GM12878 (cell line): ENCODE data around the gene CACNA2D3. TPM values are rescaled to one million over a fixed set of nuclear protein-coding genes. Genes with fewer than 3 reads are reported as not detected.

Source experiments
- ATAC-seq: fragments of 200-7000 bp; cut with Tn5 transposase; 3 replicates; pipeline ENCODE4 v1.9.1; 2020; ENCODE audit warnings: mild to moderate bottlenecking, moderate library complexity
- BruUV-seq: library from RNA; stranded (reverse); fragments of 400-500 nt; replicated peaks from 2 replicates; lab custom pipeline; 2021; lab: Mats Ljungman, UMichigan
- CTCF ChIA-PET: fragments of 300-600 bp; sonication (Branson Sonifier 250); formaldehyde crosslinking; extraction: SDS; loops from one replicate; lab custom pipeline; 2021; ENCODE audit warnings: inconsistent platforms; lab: Yijun Ruan, JAX
- POLR2A ChIA-PET: fragments of 350-600 bp; formaldehyde crosslinking; extraction: SDS; loops from one replicate; lab custom pipeline; 2021; ENCODE audit warnings: inconsistent platforms; lab: Charles Lee
- RAD21 ChIA-PET: fragments of 300-600 bp; sonication (Branson Sonifier 250); formaldehyde crosslinking; loops from one replicate; lab custom pipeline; 2023; ENCODE audit warnings: antibody characterized with exemption; ENCODE audit not compliant: unreplicated experiment; lab: Charles Lee
- SMC1A ChIA-PET: fragments of 300-600 bp; sonication (Branson Sonifier 250); formaldehyde crosslinking; loops from one replicate; lab custom pipeline; 2023; ENCODE audit not compliant: unreplicated experiment, uncharacterized antibody; lab: Charles Lee
- DNase-seq: peaks from one replicate; pipeline ENCODE4 v3.0.0-alpha.2; 2011; ENCODE audit warnings: low read depth, low spot score
- FAIRE-seq: peaks from 3 replicates; lab custom pipeline; 2011; peaks lifted over from hg19 to GRCh38; lab: Jason Lieb, UNC
- H2AFZ ChIP-seq: 2 replicates; pipeline ENCODE4 v1.6.0; 2011; ENCODE audit warnings: low read depth, low read length, control low read depth; ENCODE audit not compliant: control insufficient read depth
- H3K27ac ChIP-seq: 2 replicates; pipeline ENCODE4 v1.5.1; 2011; ENCODE audit warnings: control low read depth; ENCODE audit not compliant: control insufficient read depth, insufficient read depth
- H3K27me3 ChIP-seq, 2 experiments: replicated peaks in 1 of 2; 2 replicates each; pipeline versions ENCODE4 v1.6.0 to v1.6.1; 2011; ENCODE audit warnings: low read length in 1 of 2; ENCODE audit not compliant: control insufficient read depth in 2 of 2, insufficient read depth in 2 of 2
- H3K36me3 ChIP-seq, 2 experiments: 2 replicates each; pipeline ENCODE4 v1.5.1; 2011; ENCODE audit warnings: low read length in 1 of 2; ENCODE audit not compliant: control insufficient read depth in 2 of 2, insufficient read depth in 2 of 2
- H3K4me1 ChIP-seq: 2 replicates; pipeline ENCODE4 v1.6.1; 2011; ENCODE audit warnings: mild to moderate bottlenecking, low read length, moderate library complexity, mixed read lengths; ENCODE audit not compliant: control insufficient read depth, insufficient read depth
- H3K4me2 ChIP-seq: 2 replicates; pipeline ENCODE4 v1.6.0; 2011; ENCODE audit warnings: control low read depth; ENCODE audit not compliant: control insufficient read depth, insufficient read depth
- H3K4me3 ChIP-seq: fragments of 200-600 bp; sonication (generic); 2 replicates; pipeline ENCODE4 v1.5.1; 2016
- H3K79me2 ChIP-seq: 2 replicates; pipeline ENCODE4 v1.6.0; 2011; ENCODE audit warnings: low read length; ENCODE audit not compliant: control insufficient read depth, insufficient read depth
- H3K9ac ChIP-seq: 2 replicates; pipeline ENCODE4 v1.8.0; 2011; ENCODE audit warnings: low read length, control low read depth, mixed read lengths; ENCODE audit not compliant: control insufficient read depth, insufficient read depth
- H3K9me3 ChIP-seq: replicated peaks from 3 replicates; pipeline ENCODE4 v1.5.1; 2011; ENCODE audit warnings: mild to moderate bottlenecking, low read length; ENCODE audit not compliant: control insufficient read depth, insufficient read depth
- H4K20me1 ChIP-seq: 2 replicates; pipeline ENCODE4 v1.6.0; 2011; ENCODE audit not compliant: control insufficient read depth, insufficient read depth
- BACH1 ChIP-seq: fragments of 450-650 bp; IDR thresholded peaks from 2 replicates; pipeline ENCODE4 v1.6.1; 2017; ENCODE audit warnings: mild to moderate bottlenecking, borderline replicate concordance
- E2F4 ChIP-seq: IDR thresholded peaks from 2 replicates; pipeline ENCODE4 v1.6.1; 2012; ENCODE audit warnings: low read depth, low read length, improper control_type of control experiment
- NRF1 ChIP-seq: conservative IDR thresholded peaks from 2 replicates; pipeline ENCODE4 v1.6.1; 2011; ENCODE audit warnings: mild to moderate bottlenecking, low read depth, low read length, improper control_type of control experiment
- PAX5 ChIP-seq: IDR thresholded peaks from 2 replicates; pipeline ENCODE4 v1.6.1; 2011; ENCODE audit warnings: low read depth, low read length, borderline replicate concordance
- SIN3A ChIP-seq: IDR thresholded peaks from 2 replicates; pipeline ENCODE4 v1.6.1; 2012; ENCODE audit warnings: low read depth, low read length, improper control_type of control experiment
- STAT1 ChIP-seq: fragments of 450-650 bp; conservative IDR thresholded peaks from 2 replicates; pipeline ENCODE4 v1.6.1; 2014; ENCODE audit warnings: antibody characterized with exemption, mild to moderate bottlenecking
- WGBS: methylation state at CpG from one replicate; pipeline ENCODE4 v1.1.6; 2016; ENCODE audit warnings: low lambda C conversion rate; ENCODE audit not compliant: insufficient replicate concordance, insufficient coverage; ENCODE audit errors: missing lambda C conversion rate; 5-methylcytosine and 5-hydroxymethylcytosine counted together
- in situ Hi-C: fragments of 300-500 bp; cut with MboI; formaldehyde crosslinking; loops from 9 replicates; pipeline ENCODE4 v1.14.3; 2018; ENCODE audit warnings: mixed read lengths
- intact Hi-C: fragments of 100-400 bp; cut with micrococcal nuclease; formaldehyde crosslinking; loops from one replicate; pipeline ENCODE4 v1.14.2; 2022; ENCODE audit not compliant: unreplicated experiment
- polyA plus RNA-seq, 11 experiments: library from polyadenylated mRNA; depleted of rRNA in 4 of 11; unstranded in 6 of 11; stranded (reverse) in 5 of 11; fragments of >200 nt; fragmentation: Nextera tagmentation in 4 of 11; fragmentation: Illumina TruSeq in 1 of 11; extraction: Ambion mirVana in 4 of 11; extraction: Trizol in 1 of 11; gene quantifications; 1 replicate in 1 of 11; 2 replicates in 10 of 11; pipeline versions ENCODE4 v1.2.1 to v1.2.3, GENCODE V29; 2011 to 2016; ENCODE audit warnings: inconsistent platforms in 2 of 11, missing spikeins in 2 of 11, low read depth in 1 of 11
- total RNA-seq, 4 experiments: library from RNA; depleted of rRNA in 3 of 4; stranded (reverse); fragments of >200 nt in 3 of 4; fragmentation: Illumina TruSeq in 1 of 4; extraction: Trizol in 1 of 4; gene quantifications; 2 replicates each; pipeline versions ENCODE4 v1.2.1 to v1.2.3, GENCODE V29; 2013 to 2021
- TF ChIP-seq, protein P1 (sequence below): fragments of 150-350 bp; IDR thresholded peaks from 2 replicates; pipeline ENCODE4 v1.6.1; 2014; ENCODE audit warnings: mild to moderate bottlenecking, low read depth, low read length

Gene CACNA2D3
- total and polyA plus RNA-seq, 10 of the 15 experiments (the other 5 are each of a cell fraction or from before 2014, with no cell fraction given): not detected

DNA sequence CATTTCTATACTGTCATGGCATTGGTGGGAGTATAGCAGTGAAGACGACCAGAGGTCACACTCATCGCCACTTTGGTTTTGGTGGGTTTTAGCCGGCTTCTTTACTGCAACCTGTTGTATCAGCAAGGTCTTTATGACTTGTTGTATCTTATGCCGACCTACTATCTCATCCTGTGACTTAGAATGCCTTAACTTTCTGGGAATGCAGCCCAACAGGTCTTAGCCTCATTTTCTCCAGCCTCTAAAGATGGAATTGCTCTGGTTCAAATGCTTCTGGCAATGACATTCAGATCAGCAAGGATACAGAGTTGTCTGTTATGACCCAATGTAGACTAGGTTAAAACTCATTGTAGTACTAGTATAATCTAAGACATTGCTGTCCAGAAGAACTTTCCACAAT is 860.5 kb downstream of the CACNA2D3 start (continued):
- TF ChIP-seq E2F4 (no peak), SIN3A (no peak), BACH1 (no peak), STAT1 (no peak), NRF1 (no peak)
- TF ChIP-seq, protein P1, sequence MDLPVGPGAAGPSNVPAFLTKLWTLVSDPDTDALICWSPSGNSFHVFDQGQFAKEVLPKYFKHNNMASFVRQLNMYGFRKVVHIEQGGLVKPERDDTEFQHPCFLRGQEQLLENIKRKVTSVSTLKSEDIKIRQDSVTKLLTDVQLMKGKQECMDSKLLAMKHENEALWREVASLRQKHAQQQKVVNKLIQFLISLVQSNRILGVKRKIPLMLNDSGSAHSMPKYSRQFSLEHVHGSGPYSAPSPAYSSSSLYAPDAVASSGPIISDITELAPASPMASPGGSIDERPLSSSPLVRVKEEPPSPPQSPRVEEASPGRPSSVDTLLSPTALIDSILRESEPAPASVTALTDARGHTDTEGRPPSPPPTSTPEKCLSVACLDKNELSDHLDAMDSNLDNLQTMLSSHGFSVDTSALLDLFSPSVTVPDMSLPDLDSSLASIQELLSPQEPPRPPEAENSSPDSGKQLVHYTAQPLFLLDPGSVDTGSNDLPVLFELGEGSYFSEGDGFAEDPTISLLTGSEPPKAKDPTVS: no peak
- TF ChIP-seq, all 136 proteins: peak for 0

- FAIRE-seq: no peak
Observed at GRCh38 chr3:54983266-54984099, 861.1 kb downstream of the CACNA2D3 start.

More at GRCh38 chr3:54983266-54984099, 861.1 kb downstream of the CACNA2D3 start:
- Histone ChIP-seq H2AFZ (no peak overlapping the region), H4K20me1 (no peaks in the 10 kb centered on the region), H3K4me1 (no peaks in the 10 kb centered on the region), H3K9me3 (no peaks in the 10 kb centered on the region), H3K9ac (no peak overlapping the region), H3K27me3 (no peaks in the 10 kb centered on the region; a peak in 1 of 4 replicates), H3K36me3 (no peaks in the 10 kb centered on the region), H3K4me2 (no peak overlapping the region), H3K79me2 (no peaks in the 10 kb centered on the region), H3K4me3 (no peak overlapping the region), H3K27ac (no peak overlapping the region)
- BruUV-seq: no TSS peak
- ChIA-PET SMC1A (no interaction called here), POLR2A (no interaction called here), RAD21 (interaction anchor here (1.0 kb wide), 1 partner anchor 1159 kb away, joined by 3 read pairs; no protein-coding TSS in a partner anchor), CTCF (interaction anchor here (0.8 kb wide), 1 partner anchor 18 kb away, joined by 3 read pairs; no protein-coding TSS in a partner anchor)
- WGBS: 15% methylated on average over 5 of the region's 5 CpGs
- intact Hi-C loops: no loop called here
- in situ Hi-C loops: no loop called here
- no peak for TF ChIP-seq PAX5
- DNase-seq (no peak), ATAC-seq (no peak)
